Measurements from ENCODE around the gene CBX4.

The CBX4 gene

DNA sequence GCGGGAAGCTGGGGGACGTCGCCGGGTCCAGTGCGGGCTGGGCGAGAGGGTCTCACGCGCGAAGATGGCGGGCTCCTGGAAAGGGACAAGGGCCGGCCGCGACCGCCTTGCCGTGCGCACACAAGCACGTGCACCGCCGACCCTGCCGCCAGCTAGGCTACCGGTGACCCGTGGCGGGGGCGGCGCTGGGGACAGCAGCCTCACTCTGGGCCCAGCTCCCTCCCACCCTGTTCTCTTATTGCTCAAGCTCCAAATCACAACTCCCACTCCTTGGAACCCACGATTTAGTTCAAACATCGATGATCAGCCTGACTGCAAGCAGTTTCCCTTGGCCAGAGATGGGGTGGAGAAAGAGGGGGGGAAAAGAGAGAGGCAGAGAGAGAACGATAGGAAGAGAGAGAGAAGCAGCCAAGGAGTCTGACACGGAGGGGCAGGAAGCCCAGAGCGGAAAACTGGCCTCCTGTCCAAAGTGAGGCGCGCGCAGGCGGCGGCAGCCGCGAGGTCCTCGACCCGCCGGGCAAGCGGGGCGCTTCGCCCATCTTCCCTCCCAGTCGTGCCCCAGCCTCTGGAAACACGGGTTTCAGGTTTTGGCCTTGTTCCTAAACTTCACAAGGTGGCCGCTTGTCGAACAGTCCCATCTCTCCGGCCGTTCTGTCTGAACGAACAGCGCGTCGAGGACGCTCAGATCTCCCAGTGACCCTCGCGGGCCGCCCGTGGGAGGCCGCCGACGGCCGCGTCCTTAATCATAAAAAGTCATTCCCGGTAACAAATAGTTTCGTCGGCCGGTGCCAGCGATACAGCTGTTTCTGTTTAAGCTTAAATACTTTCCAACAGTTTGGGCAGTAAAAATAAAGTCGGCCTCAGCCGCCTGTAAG is 40.7 kb downstream of the CBX4 start:
- no peak for DNase-seq

DNA sequence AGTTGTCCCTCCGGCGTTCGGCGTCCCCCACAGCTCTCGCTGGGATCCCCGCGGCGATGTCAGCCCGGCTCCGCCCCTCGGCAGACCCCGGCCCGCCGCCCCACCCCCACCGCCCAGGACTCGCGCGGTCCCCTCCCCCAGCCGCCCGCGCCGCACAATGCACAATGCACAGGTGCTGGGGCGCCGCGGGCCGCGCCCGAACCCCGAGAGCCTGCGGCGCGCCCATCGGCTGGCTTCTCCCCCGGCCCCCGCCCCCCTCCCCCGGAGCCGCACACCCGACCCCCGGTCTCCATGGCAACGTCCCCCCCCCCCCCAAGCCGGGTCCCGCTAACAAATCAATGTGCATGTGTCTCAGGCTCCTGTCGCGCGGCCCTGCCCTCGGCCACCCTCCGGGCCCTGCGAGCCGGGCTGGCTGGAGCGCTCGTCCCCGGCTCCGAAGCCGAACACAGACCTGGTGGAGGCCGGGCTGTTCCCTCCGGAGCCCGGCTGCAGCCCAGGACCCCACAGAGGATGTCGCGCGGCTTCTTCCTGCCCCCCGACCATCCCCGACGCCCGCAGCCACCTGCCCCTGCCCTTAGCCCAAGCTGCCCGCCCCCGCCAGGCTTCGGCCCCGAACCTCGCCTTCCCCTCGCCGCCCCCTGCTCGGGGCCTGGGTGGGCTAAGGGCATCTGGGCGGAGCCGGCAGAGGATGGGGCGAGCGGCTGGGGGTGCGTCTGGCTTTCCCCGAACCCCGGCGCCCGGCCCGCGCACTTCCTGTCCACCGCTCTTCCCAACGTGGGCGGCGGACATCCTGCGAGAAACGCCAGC is 41.5 kb downstream of the CBX4 start:
- no peak for DNase-seq

- DNase-seq, result peak; percentile 99
These were observed 42.3 kb downstream of the CBX4 start, which contains the start of gene CBX8 for GRCh38 chr17:79796763-79797491. TSS of gene CBX8 (minus strand) at chr17:79797077. CDS start at chr17:79796998, 79 bp downstream.

DNA sequence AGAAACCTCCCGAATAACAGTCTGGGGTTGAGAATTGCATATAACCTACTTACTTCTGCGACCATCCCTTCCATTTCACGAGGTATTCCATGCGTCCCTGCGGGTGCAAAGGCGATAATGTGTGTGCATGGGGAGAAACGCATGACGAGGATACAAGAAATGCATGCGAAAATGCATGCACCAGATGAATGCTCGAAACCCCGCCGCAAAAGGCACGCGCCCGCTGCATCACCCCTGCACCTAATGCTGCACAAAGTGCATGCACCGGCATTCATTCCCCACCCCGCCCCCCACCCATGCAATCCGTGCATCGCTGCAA is 42.8 kb downstream of the CBX4 start:
- DNase-seq, result no peak

- DNase-seq, result no peak
These were observed 43.3 kb downstream of the CBX4 start for GRCh38 chr17:79795795-79796443.

- no peak for DNase-seq
These were observed 44.4 kb downstream of the CBX4 start for GRCh38 chr17:79794659-79795511.

GRCh38 chr17:79793924-79794304 is 45.3 kb downstream of the CBX4 start:
- no peak for DNase-seq

DNA sequence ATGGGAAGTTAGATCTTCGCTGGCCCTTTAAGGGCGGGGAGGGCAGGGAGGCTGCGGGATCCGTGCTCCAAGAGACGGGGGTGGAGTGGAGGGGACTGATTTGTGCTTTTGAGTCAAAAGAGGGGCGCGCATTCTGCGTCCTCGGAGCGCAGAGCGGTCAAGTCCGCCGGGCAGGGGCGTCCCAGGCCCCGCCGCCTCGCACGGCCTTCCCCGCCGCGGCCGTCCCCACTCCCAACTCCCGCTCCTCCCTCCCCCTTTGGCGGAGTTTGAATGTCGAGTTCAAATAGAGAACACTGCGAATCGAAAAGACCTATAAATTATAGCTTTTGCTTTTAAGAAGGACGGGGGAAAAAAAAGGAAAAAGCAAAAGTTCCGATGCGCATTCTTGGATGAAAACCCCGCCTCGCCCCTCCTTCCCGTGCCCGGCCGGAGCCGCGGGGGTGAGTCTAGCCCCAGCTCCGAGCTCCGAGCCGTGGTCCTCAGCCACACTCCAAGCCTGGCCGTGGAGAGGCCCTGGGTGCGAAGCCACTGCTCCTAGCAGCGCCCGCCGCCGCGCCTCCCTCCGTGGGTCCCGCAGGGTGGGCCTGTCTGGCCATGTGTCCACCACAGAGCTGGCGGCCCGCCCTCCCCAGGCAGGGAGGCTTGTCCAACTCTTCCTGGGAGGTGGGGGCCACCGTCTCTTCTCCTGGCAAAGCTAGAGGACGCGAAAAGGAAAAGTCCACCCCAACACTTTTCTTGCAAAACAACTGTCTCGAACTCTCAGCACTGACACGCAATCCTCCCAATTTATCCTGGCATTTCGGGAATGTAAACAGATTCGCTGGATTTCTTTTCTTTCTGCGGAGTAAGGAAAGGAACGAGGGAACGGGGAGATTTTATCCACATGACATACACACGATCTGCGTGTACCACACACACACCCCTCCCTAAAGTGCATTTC is 46.0 kb downstream of the CBX4 start:
- DNase-seq, result no peak

- no peak for DNase-seq
These were observed 46.8 kb downstream of the CBX4 start for GRCh38 chr17:79792341-79792871.

GRCh38 chr17:79791735-79792161 is 47.5 kb downstream of the CBX4 start:
- DNase-seq, result no peak

DNA sequence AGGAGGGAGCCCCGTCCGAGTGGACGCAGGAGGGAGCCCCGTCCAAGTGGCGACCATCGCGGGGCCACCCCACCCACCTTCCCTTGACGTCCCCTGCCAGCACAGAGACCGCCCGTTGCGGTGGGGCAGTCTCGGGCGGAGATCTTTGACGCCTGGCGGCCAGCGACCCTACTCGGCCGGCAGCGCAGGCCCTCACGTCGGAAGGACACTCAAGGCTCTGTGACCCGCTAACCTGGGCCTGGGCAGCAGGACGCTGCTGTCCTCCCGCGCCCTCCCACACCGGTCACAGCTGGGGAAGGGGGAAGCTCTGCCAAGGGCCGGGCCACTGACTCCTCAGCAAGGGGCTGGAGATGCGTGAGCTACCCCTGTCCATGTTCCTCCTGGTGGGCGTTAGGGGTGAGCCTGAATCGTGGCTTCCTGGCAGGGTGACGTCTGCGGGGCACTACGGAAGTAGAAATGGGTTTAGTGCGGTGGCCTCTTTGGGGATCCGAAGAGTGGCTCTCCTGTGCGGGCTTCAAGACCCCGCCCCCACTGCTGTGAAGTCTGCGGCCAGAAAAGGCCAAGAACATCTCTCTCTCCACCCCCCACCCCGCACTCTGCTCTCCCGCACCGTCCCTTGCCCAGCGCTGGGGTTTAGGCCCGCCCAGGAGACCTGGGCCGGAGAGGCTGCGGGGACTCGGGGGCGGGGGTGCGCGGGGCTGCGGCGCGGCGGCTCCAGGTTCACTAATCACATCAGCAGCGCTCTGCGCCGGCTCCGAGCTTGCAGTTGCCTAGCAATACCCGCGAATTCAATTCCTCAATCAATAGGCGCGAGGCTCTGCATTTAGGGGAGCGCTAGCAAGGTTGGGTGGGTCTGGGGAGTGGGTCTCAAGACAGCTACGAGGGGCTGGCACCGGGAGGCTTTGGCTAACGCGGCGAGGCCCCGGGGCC is 48.2 kb downstream of the CBX4 start:
- DNase-seq, result no peak

DNA sequence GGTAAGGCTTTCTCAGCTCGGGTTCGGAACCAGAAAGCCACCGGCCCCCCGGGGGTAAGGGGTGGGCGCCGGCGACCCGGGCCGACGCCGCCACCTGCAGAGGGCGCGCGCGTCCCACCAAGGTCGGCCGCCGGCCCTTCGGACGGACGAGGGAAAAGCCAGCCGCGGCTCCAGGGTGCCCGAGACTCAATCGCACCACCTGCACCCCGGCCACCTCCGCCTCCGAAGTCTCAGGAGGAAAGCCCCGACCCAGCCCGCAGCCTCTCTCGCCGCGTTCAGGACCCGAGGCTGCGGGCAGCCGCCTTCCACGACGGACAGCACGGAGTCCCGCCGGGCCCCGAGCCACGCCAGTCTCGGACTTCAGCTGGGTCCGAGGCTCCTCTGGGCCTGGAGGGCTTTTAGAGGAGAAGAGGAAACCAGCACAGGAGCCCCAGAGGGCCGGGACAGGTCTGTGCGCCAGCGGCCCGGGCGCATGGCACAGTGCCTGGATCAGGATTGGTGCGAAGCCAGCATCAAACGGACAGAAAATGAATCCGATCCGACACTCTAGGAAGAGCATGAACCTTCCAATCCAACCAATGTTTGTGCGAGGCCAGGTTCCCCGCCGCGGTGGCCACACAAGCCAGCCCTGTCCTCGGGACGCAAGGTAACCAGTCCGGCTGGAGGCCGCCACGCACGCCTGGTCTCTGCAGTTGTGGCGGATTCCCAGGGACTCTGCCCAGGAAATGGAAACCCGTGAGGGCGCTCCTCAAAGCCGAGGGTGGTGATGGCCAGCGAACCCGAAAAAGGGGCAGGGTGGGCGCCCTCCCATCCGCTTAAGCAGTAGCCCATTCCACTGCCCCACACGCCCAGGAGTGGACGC is 49.1 kb downstream of the CBX4 start:
- peak; percentile 41 for DNase-seq

GRCh38 chr17:79788989-79789942 is 50.0 kb downstream of the CBX4 start:
- no peak for DNase-seq

DNA sequence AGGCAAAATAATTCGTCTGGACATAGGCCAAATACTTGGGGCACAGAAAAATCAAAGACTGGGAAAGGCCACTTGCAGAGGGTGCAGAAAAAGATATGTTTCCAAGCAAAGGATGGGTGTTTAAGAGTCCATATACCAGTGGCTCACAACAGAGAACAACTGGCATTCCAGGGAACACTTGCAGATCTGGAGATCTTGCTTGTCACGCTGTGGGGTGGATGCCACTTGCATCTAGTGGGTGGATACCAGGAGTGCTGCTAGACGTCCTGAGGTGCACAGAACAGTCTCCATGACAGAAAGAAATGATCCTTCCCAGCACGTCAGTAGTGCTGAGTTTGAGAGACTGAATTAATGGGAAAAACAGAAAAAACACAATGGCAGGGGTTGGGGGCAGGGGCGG is 50.8 kb downstream of the CBX4 start:
- no peak for DNase-seq

- no peak for DNase-seq
These were observed 52.2 kb downstream of the CBX4 start for GRCh38 chr17:79786930-79787643.

All from stimulated activated CD4-positive, alpha-beta T cell treated with anti-CD3 and anti-CD28 coated beads, Interleukin-12 subunit alpha, Interleukin-12 subunit beta, amount 100 ng/mL, for 4 hours (primary cell).